Pancreas (tissue), 10 donors: Measurements from ENCODE around the gene PNPT1. TPM values are rescaled to one million over a fixed set of nuclear protein-coding genes. Genes with fewer than 3 reads are reported as not detected.

Experiments
- ATAC-seq, 4 donors: fragments of 200-7000 bp; cut with Tn5 transposase; one replicate each; pipeline versions ENCODE4 v1.8.0 to v1.9.1; 2020; ENCODE audit warnings: mild to moderate bottlenecking in 4 of 4, moderate library complexity in 4 of 4
- DNase-seq, 6 donors: peaks; one replicate each; pipeline ENCODE4 v3.0.0-alpha.2; 2020
- FAIRE-seq: peaks from 2 replicates; lab custom pipeline; 2012; peaks lifted over from hg19 to GRCh38; lab: Jason Lieb, UNC
- H3K27ac ChIP-seq, 4 donors: fragments of 200-600 bp; sonication (generic); 1 replicate in 3 of 4; 2 replicates in 1 of 4; pipeline versions ENCODE4 v1.5.0 to v1.8.0; 2020
- H3K27me3 ChIP-seq, 4 donors: fragments of 200-600 bp; one replicate each; pipeline ENCODE4 v1.8.0; 2021
- H3K36me3 ChIP-seq, 3 donors: fragments of 200-600 bp; sonication (generic) in 1 of 3; one replicate each; pipeline versions ENCODE4 v1.5.0 to v1.8.0; 2020 to 2021
- H3K4me1 ChIP-seq, 3 donors: fragments of 200-600 bp; one replicate each; pipeline ENCODE4 v1.8.0; 2021
- H3K4me3 ChIP-seq, 4 donors: fragments of 200-600 bp; sonication (generic) in 2 of 4; one replicate each; pipeline versions ENCODE4 v1.5.0 to v1.8.0; 2020 to 2021
- H3K9me3 ChIP-seq, 4 donors: fragments of 200-600 bp; one replicate each; pipeline ENCODE4 v1.8.0; 2021
- WGBS, 2 donors: extraction: QIAGEN DNeasy Blood & Tissue Kit; methylation state at CpG; one replicate each; pipeline ENCODE4 v1.1.7; 2013; 5-methylcytosine and 5-hydroxymethylcytosine counted together
- intact Hi-C, 3 donors: fragments of 100-400 bp; cut with DNase I; formaldehyde crosslinking; loops; one replicate each; pipeline versions ENCODE4 v1.11.1 to v1.14.2; 2022
- polyA plus RNA-seq, 2 donors: library from polyadenylated mRNA; stranded (reverse); fragments of 200-250 nt; gene quantifications; one replicate each; pipeline ENCODE4 v1.2.3, GENCODE V29; 2013
- total RNA-seq, 6 donors: library from RNA; stranded (reverse); fragmentation: NEBNext Ultra II Directional in 4 of 6; extraction: Animal tissue kit (Norgen Biotek cat#: 25700) in 4 of 6; gene quantifications; one replicate each; pipeline versions ENCODE4 v1.2.1 to v1.2.4, GENCODE V29; 2021 to 2023
- TF ChIP-seq, protein P1 (sequence below), 4 donors: fragments of 200-600 bp; sonication (generic) in 3 of 4; IDR thresholded peaks; one replicate each; pipeline versions ENCODE4 v1.5.0 to v1.8.0; 2021; ENCODE audit warnings: antibody characterized with exemption in 4 of 4
- donor health status: healthy with polysubstance abuse.
- donor health status: DM: no; HTN: no; CAD: no; lungs with moderate emphysema.
- donor health status: DM: no; HTN: no; CAD: no.
- donor health status: control.
- donor health status: control.
- donor health status: Bipolar disorder and iron deficiency.
- donor health status: DM: yes; HTN: yes; CAD: no.
- donor health status: DM: no; HTN: no; CAD: no.
- donor health status: DM: no; HTN: no; CAD: no.
- donor health status: DM: yes; HTN: yes; CAD: no.

Gene PNPT1
- total and polyA plus RNA-seq, 8 donors: 5.5 to 17.6 (median 12.2) TPM

DNA sequence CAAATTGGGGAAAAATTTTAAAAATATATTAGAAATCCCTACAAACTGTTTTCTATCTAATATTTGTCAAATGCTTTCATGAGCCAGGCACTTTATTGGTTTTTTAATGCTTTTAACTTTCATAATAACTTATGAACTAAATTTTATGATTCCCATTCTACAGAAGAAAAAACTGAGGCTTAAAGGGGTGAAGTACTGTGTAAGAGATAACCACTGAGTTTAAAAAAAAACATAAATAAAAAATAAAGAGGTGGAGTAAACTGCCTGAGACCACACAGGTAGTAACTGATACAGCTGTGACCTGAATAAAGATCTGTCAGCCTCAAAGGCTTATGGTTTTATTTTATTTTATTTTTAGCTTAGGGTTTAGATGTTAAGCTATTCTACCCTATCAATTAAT lies 24.7 kb downstream of the PNPT1 start:
- no peaks in the 10 kb centered on the region for H3K4me1 ChIP-seq
- FAIRE-seq: no peak
- no peaks in the 10 kb centered on the region for H3K27me3 ChIP-seq
- H3K9me3 ChIP-seq: no peaks in the 10 kb centered on the region
- no peak for ATAC-seq
- intact Hi-C loops: no loop called here
- peaks cover 0 to 24% (median 0%) of the 10 kb centered on the region in 3 donors for H3K36me3 ChIP-seq
- DNase-seq: no peak
- no peak overlapping the region for H3K27ac ChIP-seq
- TF ChIP-seq, protein P1, sequence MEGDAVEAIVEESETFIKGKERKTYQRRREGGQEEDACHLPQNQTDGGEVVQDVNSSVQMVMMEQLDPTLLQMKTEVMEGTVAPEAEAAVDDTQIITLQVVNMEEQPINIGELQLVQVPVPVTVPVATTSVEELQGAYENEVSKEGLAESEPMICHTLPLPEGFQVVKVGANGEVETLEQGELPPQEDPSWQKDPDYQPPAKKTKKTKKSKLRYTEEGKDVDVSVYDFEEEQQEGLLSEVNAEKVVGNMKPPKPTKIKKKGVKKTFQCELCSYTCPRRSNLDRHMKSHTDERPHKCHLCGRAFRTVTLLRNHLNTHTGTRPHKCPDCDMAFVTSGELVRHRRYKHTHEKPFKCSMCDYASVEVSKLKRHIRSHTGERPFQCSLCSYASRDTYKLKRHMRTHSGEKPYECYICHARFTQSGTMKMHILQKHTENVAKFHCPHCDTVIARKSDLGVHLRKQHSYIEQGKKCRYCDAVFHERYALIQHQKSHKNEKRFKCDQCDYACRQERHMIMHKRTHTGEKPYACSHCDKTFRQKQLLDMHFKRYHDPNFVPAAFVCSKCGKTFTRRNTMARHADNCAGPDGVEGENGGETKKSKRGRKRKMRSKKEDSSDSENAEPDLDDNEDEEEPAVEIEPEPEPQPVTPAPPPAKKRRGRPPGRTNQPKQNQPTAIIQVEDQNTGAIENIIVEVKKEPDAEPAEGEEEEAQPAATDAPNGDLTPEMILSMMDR (IDR thresholded peaks at IDR 0.05): no peak
- H3K4me3 ChIP-seq: no peak overlapping the region

DNA sequence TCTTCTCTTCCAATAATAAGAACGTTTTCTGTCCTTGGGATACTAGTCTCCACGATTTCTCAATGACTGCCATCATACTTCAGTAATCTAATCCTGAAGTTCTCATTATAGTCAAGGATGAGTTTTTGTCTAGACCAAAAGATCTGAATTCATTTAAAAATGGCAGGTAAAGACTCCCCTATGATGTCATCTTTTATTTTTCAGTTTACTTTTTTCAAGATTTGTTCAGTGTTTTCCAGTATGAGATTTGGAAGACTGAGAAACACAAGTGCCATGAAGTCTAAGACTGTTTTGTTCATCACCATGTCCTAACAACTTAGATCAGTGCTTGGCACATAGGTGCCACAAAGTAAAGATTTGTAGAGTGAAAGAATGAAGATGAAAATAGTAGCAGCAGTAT lies 40.4 kb downstream of the PNPT1 start:
- intact Hi-C loops: no loop called here

DNA sequence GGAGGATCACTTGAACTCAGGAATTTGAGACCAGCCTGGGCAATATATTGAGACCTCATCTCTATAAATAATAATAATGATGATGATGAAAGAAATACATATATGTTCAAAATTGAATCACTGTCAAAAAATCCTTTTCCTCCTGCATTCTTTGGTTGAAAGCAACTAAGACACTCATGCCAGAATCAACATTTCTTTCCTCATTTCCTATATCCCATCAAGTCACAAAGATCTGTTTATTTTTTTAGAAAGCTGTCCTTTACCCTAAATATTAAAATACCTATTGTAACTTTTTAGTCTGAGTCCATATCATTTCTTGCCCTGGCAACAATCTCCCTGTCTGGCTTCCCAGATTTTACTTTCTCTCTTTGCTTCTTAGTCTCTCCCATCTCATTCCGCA lies 44.4 kb downstream of the PNPT1 start:
- Histone ChIP-seq H3K4me1 (peaks cover 0 to 10% (median 7%) of the 10 kb centered on the region in 3 donors), H3K27me3 (no peaks in the 10 kb centered on the region), H3K4me3 (no peak overlapping the region), H3K9me3 (no peaks in the 10 kb centered on the region), H3K36me3 (peaks cover 0 to 4% (median 0%) of the 10 kb centered on the region in 3 donors), H3K27ac (no peak overlapping the region)
- TF ChIP-seq, protein P1 (IDR thresholded peaks at IDR 0.05): no peak
- 94 to 100% methylated on average over 1 of the region's 1 CpG for WGBS, 2 donors
- DNase-seq (no peak), FAIRE-seq (no peak), ATAC-seq (no peak)
- intact Hi-C loops: no loop called here

More for the DNA sequence above, 40.4 kb downstream of the PNPT1 start:
- Histone ChIP-seq H3K4me1 (no peaks in the 10 kb centered on the region), H3K27me3 (no peaks in the 10 kb centered on the region), H3K9me3 (no peaks in the 10 kb centered on the region), H3K4me3 (no peak overlapping the region), H3K27ac (no peak overlapping the region), H3K36me3 (peaks cover 0 to 7% (median 0%) of the 10 kb centered on the region in 3 donors)
- ATAC-seq (no peak), FAIRE-seq (no peak), DNase-seq (no peak)
- 91 to 98% methylated on average over 2 of the region's 2 CpGs for WGBS, 2 donors
- TF ChIP-seq, protein P1 (IDR thresholded peaks at IDR 0.05): no peak

DNA sequence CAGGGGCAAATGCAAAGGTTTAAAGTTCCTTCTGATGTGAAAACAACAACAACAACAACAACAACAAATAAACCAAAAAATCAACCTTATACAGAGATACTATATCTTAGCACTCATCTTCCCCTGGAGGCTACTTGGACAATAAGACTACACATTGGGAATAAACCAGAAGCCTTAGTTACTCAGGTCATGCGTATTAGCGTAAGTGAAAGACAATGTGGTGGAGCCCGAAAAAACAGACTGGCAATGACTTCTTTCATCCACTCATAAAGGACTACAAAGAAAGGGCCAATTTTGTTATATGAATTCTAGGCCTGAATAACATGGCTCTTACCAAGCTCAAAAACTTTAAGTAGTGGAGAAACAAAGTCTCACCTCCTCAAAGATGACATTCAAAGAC lies 56.8 kb downstream of the PNPT1 start:
- TF ChIP-seq, protein P1 (IDR thresholded peaks at IDR 0.05): no peak
- Histone ChIP-seq H3K27ac (no peak overlapping the region), H3K9me3 (no peaks in the 10 kb centered on the region), H3K36me3 (peaks cover 0 to 5% (median 0%) of the 10 kb centered on the region in 3 donors), H3K4me3 (no peak overlapping the region), H3K4me1 (no peaks in the 10 kb centered on the region), H3K27me3 (no peaks in the 10 kb centered on the region)
- 97 to 98% methylated on average over 3 of the region's 3 CpGs for WGBS, 2 donors
- DNase-seq (no peak), FAIRE-seq (no peak), ATAC-seq (no peak)
- intact Hi-C loops: no loop called here

DNA sequence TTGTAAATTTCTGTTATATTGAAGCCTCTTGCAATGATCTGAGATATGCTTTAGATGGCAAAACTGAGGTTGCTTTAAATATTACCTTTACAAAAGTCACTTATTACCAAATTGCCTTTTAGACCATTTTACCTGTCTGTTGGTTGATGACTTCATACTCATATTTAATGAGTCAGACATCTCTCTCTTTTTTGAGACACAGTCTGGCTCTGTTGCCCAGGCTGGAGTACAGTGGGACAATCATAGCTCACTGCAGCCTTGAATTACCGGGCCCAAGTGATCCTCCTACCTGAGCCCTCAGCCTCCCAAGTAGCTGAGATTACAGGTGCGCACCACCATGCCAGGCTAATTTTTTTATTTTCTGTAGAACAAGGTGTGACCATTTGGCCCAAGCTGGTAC lies 64.7 kb downstream of the PNPT1 start:
- Histone ChIP-seq H3K27me3 (no peaks in the 10 kb centered on the region), H3K9me3 (no peaks in the 10 kb centered on the region), H3K4me1 (peaks cover 0 to 5% (median 0%) of the 10 kb centered on the region in 3 donors), H3K4me3 (no peak overlapping the region), H3K27ac (no peak overlapping the region), H3K36me3 (no peaks in the 10 kb centered on the region)
- ATAC-seq: no peak
- no peak for DNase-seq
- TF ChIP-seq, protein P1 (IDR thresholded peaks at IDR 0.05): no peak
- no peak for FAIRE-seq
- 91 to 96% methylated on average over 2 of the region's 2 CpGs for WGBS, 2 donors
- intact Hi-C loops: no loop called here
